ENCODE measurements around the gene RBMS3.

GRCh38 chr3:29646043-29646442, 365.2 kb downstream of the RBMS3 start:
- TF ChIP-seq, protein P1, sequence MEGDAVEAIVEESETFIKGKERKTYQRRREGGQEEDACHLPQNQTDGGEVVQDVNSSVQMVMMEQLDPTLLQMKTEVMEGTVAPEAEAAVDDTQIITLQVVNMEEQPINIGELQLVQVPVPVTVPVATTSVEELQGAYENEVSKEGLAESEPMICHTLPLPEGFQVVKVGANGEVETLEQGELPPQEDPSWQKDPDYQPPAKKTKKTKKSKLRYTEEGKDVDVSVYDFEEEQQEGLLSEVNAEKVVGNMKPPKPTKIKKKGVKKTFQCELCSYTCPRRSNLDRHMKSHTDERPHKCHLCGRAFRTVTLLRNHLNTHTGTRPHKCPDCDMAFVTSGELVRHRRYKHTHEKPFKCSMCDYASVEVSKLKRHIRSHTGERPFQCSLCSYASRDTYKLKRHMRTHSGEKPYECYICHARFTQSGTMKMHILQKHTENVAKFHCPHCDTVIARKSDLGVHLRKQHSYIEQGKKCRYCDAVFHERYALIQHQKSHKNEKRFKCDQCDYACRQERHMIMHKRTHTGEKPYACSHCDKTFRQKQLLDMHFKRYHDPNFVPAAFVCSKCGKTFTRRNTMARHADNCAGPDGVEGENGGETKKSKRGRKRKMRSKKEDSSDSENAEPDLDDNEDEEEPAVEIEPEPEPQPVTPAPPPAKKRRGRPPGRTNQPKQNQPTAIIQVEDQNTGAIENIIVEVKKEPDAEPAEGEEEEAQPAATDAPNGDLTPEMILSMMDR (IDR thresholded peaks at IDR 0.05), result no peak
- no peak for TF ChIP-seq POLR2AphosphoS5 (IDR thresholded peaks at IDR 0.05)
- no peak for TF ChIP-seq POLR2A (IDR thresholded peaks at IDR 0.05)
- no peak for TF ChIP-seq EP300 (IDR thresholded peaks at IDR 0.05)
